ENCODE measurements around the gene PGAP2.

DNA sequence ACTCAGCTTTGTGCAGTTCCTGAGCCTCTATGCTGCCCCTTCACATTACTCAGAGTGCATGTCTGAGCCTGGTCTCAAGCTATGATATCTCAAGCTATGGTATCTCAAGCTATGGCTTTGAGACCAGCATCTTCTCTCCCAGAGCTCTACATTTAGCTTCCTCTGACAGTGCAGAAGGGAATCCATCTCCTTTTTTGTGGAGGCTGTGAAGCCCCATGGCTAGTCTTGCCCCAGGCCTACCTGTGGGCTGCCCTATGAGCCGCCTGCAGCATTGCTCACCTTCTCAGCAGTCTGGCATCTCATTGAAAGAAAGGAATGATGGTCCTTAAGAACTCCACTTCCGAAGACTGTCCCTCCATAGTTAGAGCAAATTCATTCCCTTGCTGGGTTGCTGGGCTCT, 12.6 kb downstream of the PGAP2 start:
- TF ChIP-seq CTCF (IDR thresholded peaks at IDR 0.05; ENCODE audit: insufficient read depth, low read depth, low read length) (no peak), EZH2 (IDR thresholded peaks at IDR 0.05; ENCODE audit: insufficient read depth, low read length) (no peak)

Measured in astrocyte (in vitro differentiated cells and primary cell).